H1 (cell line): ENCODE data around the gene DCTN3. TPM values are rescaled to one million over a fixed set of nuclear protein-coding genes. Genes with fewer than 3 reads are reported as not detected.

ENCODE experiments used
- ASH2L ChIP-seq: fragments of 200-600, 300-600 bp; sonication (generic); IDR thresholded peaks from one replicate; pipeline ENCODE4 v1.7.1; 2017; ENCODE audit warnings: low read length
- CEBPB ChIP-seq: IDR thresholded peaks from 2 replicates; pipeline ENCODE4 v1.6.1; 2012; ENCODE audit warnings: low read depth, low read length
- GTF2F1 ChIP-seq: IDR thresholded peaks from 2 replicates; pipeline ENCODE4 v1.6.1; 2012; ENCODE audit warnings: low read depth, low read length, improper control_type of control experiment, borderline replicate concordance
- PHF8 ChIP-seq: fragments of 200-600 bp; sonication (generic); conservative IDR thresholded peaks from 2 replicates; pipeline ENCODE4 v1.7.1; 2012; ENCODE audit warnings: low read depth, mild to moderate bottlenecking, inconsistent platforms, low read length, moderate library complexity
- RAD21 ChIP-seq, 2 experiments: IDR thresholded peaks in 1 of 2; conservative IDR thresholded peaks in 1 of 2; 2 replicates each; pipeline ENCODE4 v1.6.1; 2011; ENCODE audit warnings: low read depth in 2 of 2, low read length in 2 of 2, improper control_type of control experiment in 1 of 2, inconsistent platforms in 1 of 2, mild to moderate bottlenecking in 1 of 2, moderate library complexity in 1 of 2
- RNF2 ChIP-seq: fragments of 200-900, 300-1000 bp; sonication (generic); IDR thresholded peaks from 2 replicates; pipeline ENCODE4 v1.7.1; 2016; ENCODE audit warnings: borderline replicate concordance, low read depth, mild to moderate bottlenecking, antibody characterized with exemption, low read length; ENCODE audit not compliant: poor library complexity, severe bottlenecking; ENCODE audit errors: missing control alignments
- SIRT6 ChIP-seq: IDR thresholded peaks from one replicate; pipeline ENCODE4 v1.7.1; 2012; ENCODE audit warnings: low read length, inconsistent platforms
- TAF7 ChIP-seq: optimal IDR thresholded peaks from 2 replicates; pipeline ENCODE3; 2011; ENCODE audit warnings: low read depth, mild to moderate bottlenecking, inconsistent platforms, low read length, moderate library complexity, borderline replicate concordance
- polyA plus RNA-seq, 7 experiments: library from polyadenylated mRNA; depleted of rRNA in 3 of 7; stranded (reverse) in 5 of 7; unstranded in 2 of 7; fragments of >200 nt in 5 of 7; fragments of 200-250 nt in 2 of 7; gene quantifications; 1 replicate in 5 of 7; 2 replicates in 1 of 7; 4 replicates in 1 of 7; pipeline versions ENCODE4 v1.2.1 to v1.2.3, GENCODE V29; 2011 to 2013; ENCODE audit warnings: missing spikeins in 2 of 7, mixed read lengths in 2 of 7
- total RNA-seq: library from RNA; stranded (reverse); fragmentation: NEBNext Ultra II Directional; extraction: Animal tissue kit (Norgen Biotek cat#: 25700); gene quantifications from 2 replicates; pipeline ENCODE4 v1.2.1, GENCODE V29; 2021

The DCTN3 gene
- total and polyA plus RNA-seq, 2 of the 8 experiments (the other 6 are each of a cell fraction or from before 2014, with no cell fraction given) = 25.6 to 39.2 TPM

GRCh38 chr9:34647651-34648050, 27.4 kb upstream of the DCTN3 start (continued):
- TF ChIP-seq RAD21 (IDR thresholded peaks at IDR 0.05 in 1 of 2, conservative IDR thresholded peaks at IDR 0.05 in 1 of 2; ENCODE audit: low read depth in 2 of 2, low read length in 2 of 2) (no peak), RNF2 (no peak), ASH2L (no peak), PHF8 (no peak), CEBPB (no peak), SIRT6 (no peak), GTF2F1 (no peak), TAF7 (no peak)
